Measurements from ENCODE around the gene HERC5. TPM values are rescaled to one million over a fixed set of nuclear protein-coding genes. Genes with fewer than 3 reads are reported as not detected.

The HERC5 gene
- total and polyA plus RNA-seq, 2 donors: 19.1 to 19.3 TPM

DNA sequence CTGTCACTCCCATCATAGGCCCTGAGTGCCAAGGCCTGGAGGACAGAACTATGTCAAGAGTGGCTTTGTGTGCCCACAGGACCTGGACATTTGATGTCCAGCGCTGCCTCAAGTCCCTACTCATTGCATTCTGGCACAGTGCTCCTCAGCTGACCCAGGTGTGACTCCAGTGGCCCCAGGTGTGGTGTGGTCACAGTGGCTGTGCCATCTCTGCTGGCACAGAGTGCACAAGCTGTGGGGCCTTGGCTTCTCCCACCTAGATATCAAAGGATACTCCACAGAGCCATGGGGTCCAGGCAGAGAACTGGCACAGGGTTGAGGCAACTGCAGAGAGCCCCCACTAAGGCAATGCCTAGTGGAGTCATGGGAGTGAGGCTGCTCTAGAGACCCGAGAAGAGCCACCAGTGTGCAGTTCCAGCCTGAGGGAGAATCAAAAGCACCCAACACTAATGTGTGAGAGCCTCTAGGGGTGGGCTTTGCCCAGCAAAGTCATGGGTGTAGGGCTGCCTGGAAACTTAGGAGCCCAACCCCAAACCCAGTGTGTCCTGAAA, 41.0 kb downstream of the HERC5 start:
- no peaks in the 10 kb centered on the region for H3K27me3 ChIP-seq (ENCODE audit: control insufficient read depth in 2 of 2, insufficient read depth in 1 of 2, low read length in 1 of 2)
- no peak for DNase-seq (ENCODE audit: low read depth in 6 of 9, low spot score in 9 of 9)
- peaks cover 0 to 6% of the 10 kb centered on the region in 2 donors for H3K36me3 ChIP-seq (ENCODE audit: control insufficient read depth in 2 of 2, insufficient read depth in 2 of 2, low read length in 1 of 2)

DNA sequence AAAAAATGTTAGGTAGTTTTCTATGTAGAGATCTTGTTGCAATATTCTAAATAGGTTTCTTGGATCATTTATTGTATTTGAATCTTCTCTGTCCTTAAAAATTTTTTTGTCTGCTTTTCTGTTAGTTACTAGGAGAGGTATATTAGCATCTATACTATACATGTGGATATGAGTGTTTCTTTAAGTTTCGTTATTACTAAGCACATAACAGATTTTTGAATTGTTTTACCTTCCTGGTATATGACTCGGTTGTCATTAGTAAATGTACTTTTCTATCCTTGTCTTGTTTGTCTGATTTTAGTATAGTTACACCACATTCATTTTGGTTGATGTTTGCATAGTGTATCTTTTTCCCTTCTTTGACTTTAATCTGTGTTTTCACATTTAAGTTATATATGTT, 46.4 kb downstream of the HERC5 start:
- no peaks in the 10 kb centered on the region for H3K27me3 ChIP-seq (ENCODE audit: control insufficient read depth in 2 of 2, insufficient read depth in 1 of 2, low read length in 1 of 2)
- H3K27ac ChIP-seq (ENCODE audit: low read depth in 1 of 2, low read length in 1 of 2): no peak overlapping the region
- H3K9me3 ChIP-seq (ENCODE audit: control insufficient read depth in 2 of 2, insufficient read depth in 1 of 2, low read length in 1 of 2): no peaks in the 10 kb centered on the region
- no peaks in the 10 kb centered on the region for H3K4me1 ChIP-seq (ENCODE audit: control insufficient read depth in 2 of 2, insufficient read depth in 2 of 2, low read length in 2 of 2)
- H3K4me3 ChIP-seq (ENCODE audit: low read length in 2 of 2): no peak overlapping the region
- DNase-seq (ENCODE audit: low read depth in 6 of 9, low spot score in 9 of 9): no peak
- no peaks in the 10 kb centered on the region for H3K36me3 ChIP-seq (ENCODE audit: control insufficient read depth in 2 of 2, insufficient read depth in 2 of 2, low read length in 1 of 2)
- WGBS: 97% methylated on average over 2 of the region's 2 CpGs

More for the DNA sequence above, 41.0 kb downstream of the HERC5 start:
- Histone ChIP-seq H3K9me3 (ENCODE audit: control insufficient read depth in 2 of 2, insufficient read depth in 1 of 2, low read length in 1 of 2) (no peaks in the 10 kb centered on the region), H3K4me3 (ENCODE audit: low read length in 2 of 2) (no peak overlapping the region), H3K4me1 (ENCODE audit: control insufficient read depth in 2 of 2, insufficient read depth in 2 of 2, low read length in 2 of 2) (no peaks in the 10 kb centered on the region), H3K27ac (ENCODE audit: low read depth in 1 of 2, low read length in 1 of 2) (no peak overlapping the region)
- WGBS: 97% methylated on average over 2 of the region's 2 CpGs

DNA sequence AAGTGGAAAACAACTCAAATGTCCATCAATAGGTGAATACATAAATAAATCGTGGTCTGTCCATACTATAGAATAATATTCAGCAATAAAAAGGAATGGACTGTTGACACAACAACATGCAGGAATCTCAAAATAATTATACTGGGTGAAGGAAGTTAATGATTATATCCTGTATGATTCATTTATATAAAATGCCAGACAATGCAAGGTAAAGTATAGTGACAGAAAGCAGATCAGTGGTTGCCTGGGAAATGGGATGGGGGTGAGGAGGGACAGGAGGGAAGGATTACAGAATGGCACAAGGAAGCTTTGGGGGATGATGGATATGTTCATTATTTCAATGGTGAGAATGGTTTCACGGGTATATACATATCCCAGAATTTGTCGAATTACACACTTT, 54.3 kb downstream of the HERC5 start:
- H3K36me3 ChIP-seq (ENCODE audit: control insufficient read depth in 2 of 2, insufficient read depth in 2 of 2, low read length in 1 of 2): no peaks in the 10 kb centered on the region
- no peaks in the 10 kb centered on the region for H3K27me3 ChIP-seq (ENCODE audit: control insufficient read depth in 2 of 2, insufficient read depth in 1 of 2, low read length in 1 of 2)
- H3K4me3 ChIP-seq (ENCODE audit: low read length in 2 of 2): no peak overlapping the region
- DNase-seq (ENCODE audit: low read depth in 6 of 9, low spot score in 9 of 9): no peak
- 98% methylated on average over 3 of the region's 3 CpGs for WGBS
- H3K9me3 ChIP-seq (ENCODE audit: control insufficient read depth in 2 of 2, insufficient read depth in 1 of 2, low read length in 1 of 2): no peaks in the 10 kb centered on the region
- H3K27ac ChIP-seq (ENCODE audit: low read depth in 1 of 2, low read length in 1 of 2): no peak overlapping the region
- no peaks in the 10 kb centered on the region for H3K4me1 ChIP-seq (ENCODE audit: control insufficient read depth in 2 of 2, insufficient read depth in 2 of 2, low read length in 2 of 2)

DNA sequence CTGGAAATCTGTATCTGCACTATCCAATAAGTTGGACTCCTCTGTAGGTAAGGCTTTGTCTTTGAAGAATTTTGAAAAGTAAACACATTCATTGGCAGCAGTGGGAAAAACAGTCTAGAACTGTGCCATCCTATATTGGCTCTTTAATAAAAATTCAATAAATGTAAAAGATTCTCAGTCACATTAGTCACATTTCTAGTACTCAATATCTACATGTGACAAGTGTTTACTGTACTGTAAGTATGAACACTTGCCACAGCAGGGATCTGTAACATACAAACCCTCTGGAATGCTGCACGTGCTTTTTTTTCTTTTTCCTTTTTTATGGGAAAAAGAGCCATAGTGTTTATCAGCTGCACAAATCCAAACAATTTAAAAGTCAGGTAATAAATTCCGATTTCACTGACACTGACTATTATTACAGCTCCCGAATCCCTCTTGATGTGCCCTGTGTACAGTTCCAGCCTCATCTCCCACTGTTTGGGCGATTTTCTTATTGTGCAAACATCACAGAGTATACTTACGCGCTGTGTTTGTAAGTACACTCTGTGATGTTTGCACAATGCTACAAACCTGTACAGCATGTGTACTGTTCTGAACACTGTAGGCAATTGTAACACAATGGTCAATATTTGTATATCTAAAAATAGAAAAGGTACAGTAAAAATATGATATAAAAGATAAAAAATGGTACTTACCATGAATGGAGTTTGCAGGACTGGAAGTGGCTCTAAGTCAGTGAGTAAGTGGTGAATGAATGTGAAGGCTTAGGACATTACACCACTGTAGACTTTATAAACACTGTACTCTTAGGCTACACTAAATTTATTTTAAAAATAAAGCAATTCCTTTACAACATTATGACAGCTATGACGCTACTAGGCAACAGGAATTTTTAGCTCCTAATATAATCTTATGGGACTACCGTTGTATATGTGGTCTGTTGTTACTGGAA, 57.9 kb downstream of the HERC5 start:
- 91% methylated on average over 8 of the region's 8 CpGs for WGBS
- H3K27me3 ChIP-seq (ENCODE audit: control insufficient read depth in 2 of 2, insufficient read depth in 1 of 2, low read length in 1 of 2): no peaks in the 10 kb centered on the region
- DNase-seq (ENCODE audit: low read depth in 6 of 9, low spot score in 9 of 9): no peak
- no peak overlapping the region for H3K4me3 ChIP-seq (ENCODE audit: low read length in 2 of 2)
- no peaks in the 10 kb centered on the region for H3K9me3 ChIP-seq (ENCODE audit: control insufficient read depth in 2 of 2, insufficient read depth in 1 of 2, low read length in 1 of 2)
- no peaks in the 10 kb centered on the region for H3K4me1 ChIP-seq (ENCODE audit: control insufficient read depth in 2 of 2, insufficient read depth in 2 of 2, low read length in 2 of 2)
- peaks cover 0 to under 1% of the 10 kb centered on the region in 2 donors for H3K36me3 ChIP-seq (ENCODE audit: control insufficient read depth in 2 of 2, insufficient read depth in 2 of 2, low read length in 1 of 2)
- no peak overlapping the region for H3K27ac ChIP-seq (ENCODE audit: low read depth in 1 of 2, low read length in 1 of 2)

DNA sequence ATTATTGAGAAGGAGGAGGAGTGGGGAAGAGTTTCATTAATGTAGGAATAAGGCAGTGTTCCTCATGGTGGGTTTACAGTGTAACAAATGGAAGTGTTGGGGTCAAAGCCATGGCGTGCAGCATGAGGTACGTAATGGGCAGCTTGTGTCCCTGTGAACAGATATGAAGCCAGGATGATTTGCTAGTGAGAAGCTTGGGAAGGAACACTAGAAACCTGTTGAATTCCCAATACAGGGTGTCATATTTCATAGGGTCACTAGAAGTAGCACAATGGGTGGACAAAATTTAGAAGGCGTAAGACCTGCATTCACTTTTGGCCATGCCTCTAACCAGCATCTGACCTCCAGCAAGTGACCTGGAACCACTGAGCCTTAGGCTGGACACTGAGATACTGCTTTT, 59.8 kb downstream of the HERC5 start:
- peaks cover 0 to 12% of the 10 kb centered on the region in 2 donors for H3K36me3 ChIP-seq (ENCODE audit: control insufficient read depth in 2 of 2, insufficient read depth in 2 of 2, low read length in 1 of 2)
- no peak overlapping the region for H3K27ac ChIP-seq (ENCODE audit: low read depth in 1 of 2, low read length in 1 of 2)
- no peaks in the 10 kb centered on the region for H3K9me3 ChIP-seq (ENCODE audit: control insufficient read depth in 2 of 2, insufficient read depth in 1 of 2, low read length in 1 of 2)
- WGBS: 96% methylated on average over 3 of the region's 3 CpGs
- no peaks in the 10 kb centered on the region for H3K4me1 ChIP-seq (ENCODE audit: control insufficient read depth in 2 of 2, insufficient read depth in 2 of 2, low read length in 2 of 2)
- H3K27me3 ChIP-seq (ENCODE audit: control insufficient read depth in 2 of 2, insufficient read depth in 1 of 2, low read length in 1 of 2): no peaks in the 10 kb centered on the region
- no peak for DNase-seq (ENCODE audit: low read depth in 6 of 9, low spot score in 9 of 9)
- no peak overlapping the region for H3K4me3 ChIP-seq (ENCODE audit: low read length in 2 of 2)

DNA sequence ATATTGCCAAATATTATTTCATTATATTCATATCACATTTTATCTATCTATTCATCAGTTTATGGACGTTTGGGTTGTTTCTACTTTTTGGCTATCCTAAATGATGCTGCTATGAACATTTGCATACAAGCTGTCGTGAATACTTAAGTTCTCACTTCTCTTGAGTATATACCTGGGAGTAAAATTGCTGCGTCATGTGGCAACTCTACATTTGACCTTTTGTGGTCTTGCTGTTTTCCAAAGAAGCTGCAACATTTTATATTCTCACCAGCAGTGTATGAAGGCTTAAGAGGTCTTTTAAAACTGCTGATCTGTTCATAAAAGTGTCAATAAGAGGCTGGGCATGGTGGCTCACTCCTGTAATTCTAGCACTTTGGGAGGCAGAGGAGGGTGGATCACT, 60.9 kb downstream of the HERC5 start:
- Histone ChIP-seq H3K27ac (ENCODE audit: low read depth in 1 of 2, low read length in 1 of 2) (no peak overlapping the region), H3K9me3 (ENCODE audit: control insufficient read depth in 2 of 2, insufficient read depth in 1 of 2, low read length in 1 of 2) (no peaks in the 10 kb centered on the region), H3K27me3 (ENCODE audit: control insufficient read depth in 2 of 2, insufficient read depth in 1 of 2, low read length in 1 of 2) (no peaks in the 10 kb centered on the region), H3K4me3 (ENCODE audit: low read length in 2 of 2) (no peak overlapping the region), H3K36me3 (ENCODE audit: control insufficient read depth in 2 of 2, insufficient read depth in 2 of 2, low read length in 1 of 2) (peaks cover 0 to 13% of the 10 kb centered on the region in 2 donors), H3K4me1 (ENCODE audit: control insufficient read depth in 2 of 2, insufficient read depth in 2 of 2, low read length in 2 of 2) (peaks cover 0 to 4% of the 10 kb centered on the region in 2 donors)
- 94% methylated on average over 3 of the region's 3 CpGs for WGBS
- DNase-seq (ENCODE audit: low read depth in 6 of 9, low spot score in 9 of 9): no peak

DNA sequence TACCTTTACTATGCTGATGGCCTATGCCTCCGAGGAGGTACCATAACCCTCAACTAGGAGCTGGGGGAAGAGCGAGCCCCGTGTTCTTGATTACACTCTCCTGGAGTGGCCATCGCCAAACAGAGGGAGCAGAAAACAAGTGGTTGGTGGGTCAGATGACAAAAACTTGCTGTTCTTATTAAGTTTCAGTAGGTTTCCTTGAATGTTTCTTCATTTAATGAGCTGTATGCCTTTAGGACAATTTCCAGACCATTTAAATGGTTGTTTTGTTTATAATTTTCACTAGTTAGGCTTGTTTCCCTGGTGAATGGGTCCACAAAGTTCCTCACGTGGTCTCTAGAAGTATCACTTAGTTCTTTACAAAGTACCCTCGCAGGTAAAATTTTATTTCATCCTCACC, 62.0 kb downstream of the HERC5 start:
- Histone ChIP-seq H3K27me3 (ENCODE audit: control insufficient read depth in 2 of 2, insufficient read depth in 1 of 2, low read length in 1 of 2) (no peaks in the 10 kb centered on the region), H3K27ac (ENCODE audit: low read depth in 1 of 2, low read length in 1 of 2) (no peak overlapping the region), H3K36me3 (ENCODE audit: control insufficient read depth in 2 of 2, insufficient read depth in 2 of 2, low read length in 1 of 2) (peaks cover 0 to 13% of the 10 kb centered on the region in 2 donors), H3K4me1 (ENCODE audit: control insufficient read depth in 2 of 2, insufficient read depth in 2 of 2, low read length in 2 of 2) (peaks cover 2 to 9% of the 10 kb centered on the region in 2 donors), H3K4me3 (ENCODE audit: low read length in 2 of 2) (no peak overlapping the region), H3K9me3 (ENCODE audit: control insufficient read depth in 2 of 2, insufficient read depth in 1 of 2, low read length in 1 of 2) (no peaks in the 10 kb centered on the region)
- WGBS: 99% methylated on average over 6 of the region's 6 CpGs
- DNase-seq (ENCODE audit: low read depth in 6 of 9, low spot score in 9 of 9): no peak

DNA sequence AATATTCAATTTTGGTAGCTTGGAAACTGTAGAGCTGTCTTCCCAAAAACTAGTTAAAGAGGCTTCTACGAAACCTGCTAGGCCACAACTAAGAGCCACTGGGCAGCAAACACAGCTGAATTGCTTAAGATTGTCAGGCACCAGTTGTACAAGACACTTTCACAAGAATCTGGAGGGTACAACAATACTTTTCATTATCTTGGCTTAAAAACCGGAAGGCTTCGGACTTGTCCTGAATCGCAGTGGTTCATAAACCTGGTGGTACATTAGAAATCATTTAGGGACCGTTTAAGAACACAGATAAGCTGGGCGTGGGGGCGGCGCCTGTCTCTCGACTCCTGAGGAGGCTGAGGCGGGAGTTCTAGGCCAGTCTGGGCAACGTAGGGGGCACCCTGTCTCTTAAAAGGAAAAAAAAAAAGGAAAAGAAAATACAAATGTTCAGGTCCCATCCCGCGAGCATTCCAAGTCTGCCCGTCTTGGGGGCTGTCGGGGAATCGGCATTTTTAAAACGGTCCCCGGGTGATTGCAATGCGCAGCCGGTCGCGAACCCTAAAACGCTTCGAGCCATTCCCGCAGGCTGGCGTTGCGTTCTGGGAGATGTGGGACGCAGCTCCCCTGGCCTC, 65.9 kb downstream of the HERC5 start:
- WGBS: 3% methylated on average over 28 of the region's 28 CpGs
- H3K9me3 ChIP-seq (ENCODE audit: control insufficient read depth in 2 of 2, insufficient read depth in 1 of 2, low read length in 1 of 2): no peaks in the 10 kb centered on the region
- peak overlapping the region; percentile 67 to 80 for H3K27ac ChIP-seq (ENCODE audit: low read depth in 1 of 2, low read length in 1 of 2)
- no peaks in the 10 kb centered on the region for H3K27me3 ChIP-seq (ENCODE audit: control insufficient read depth in 2 of 2, insufficient read depth in 1 of 2, low read length in 1 of 2)
- peak overlapping the region; percentile 82 to 87 for H3K4me3 ChIP-seq (ENCODE audit: low read length in 2 of 2)
- peak in 2 of 9 donors; percentile 11 to 41 for DNase-seq (ENCODE audit: low read depth in 6 of 9, low spot score in 9 of 9)
- peaks cover 4 to 18% of the 10 kb centered on the region in 2 donors for H3K4me1 ChIP-seq (ENCODE audit: control insufficient read depth in 2 of 2, insufficient read depth in 2 of 2, low read length in 2 of 2)
- peaks cover 0 to 13% of the 10 kb centered on the region in 2 donors for H3K36me3 ChIP-seq (ENCODE audit: control insufficient read depth in 2 of 2, insufficient read depth in 2 of 2, low read length in 1 of 2)

All from thymus (tissue), 11 donors.